Right cardiac atrium (tissue), 5 donors: ENCODE results near the gene BCL7A. TPM values are rescaled to one million over a fixed set of nuclear protein-coding genes. Genes with fewer than 3 reads are reported as not detected.

ENCODE experiments used
- ATAC-seq, 2 donors: fragments of 200-7000 bp; cut with Tn5 transposase; one replicate each; pipeline versions ENCODE4 v1.8.0 to v1.9.1; 2020; ENCODE audit warnings: moderate library complexity in 2 of 2, mild to moderate bottlenecking in 1 of 2
- DNase-seq, 3 donors: peaks; one replicate each; pipeline ENCODE4 v3.0.0-alpha.2; 2020
- H3K27ac ChIP-seq: one replicate; pipeline ENCODE4 v1.5.1; 2013; ENCODE audit warnings: mild to moderate bottlenecking, low read length, control low read depth, moderate library complexity
- H3K27me3 ChIP-seq: one replicate; pipeline ENCODE4 v1.6.1; 2013; ENCODE audit not compliant: control insufficient read depth, insufficient read depth
- H3K4me1 ChIP-seq: one replicate; pipeline ENCODE4 v1.6.1; 2013; ENCODE audit warnings: low read length; ENCODE audit not compliant: control insufficient read depth, insufficient read depth
- H3K4me3 ChIP-seq: one replicate; pipeline ENCODE4 v1.5.1; 2013; ENCODE audit warnings: low read length, control low read depth
- H3K9me3 ChIP-seq: one replicate; pipeline ENCODE4 v1.6.1; 2013; ENCODE audit warnings: low read length; ENCODE audit not compliant: control insufficient read depth
- WGBS: extraction: QIAGEN DNeasy Blood & Tissue Kit; methylation state at CpG from one replicate; pipeline ENCODE4 v1.1.7; 2013; 5-methylcytosine and 5-hydroxymethylcytosine counted together
- intact Hi-C, 4 donors: fragments of 100-400 bp; cut with DNase I; formaldehyde crosslinking; loops; one replicate each; pipeline versions ENCODE4 v1.11.0 to v1.14.0; 2022 to 2023
- polyA plus RNA-seq: library from polyadenylated mRNA; stranded (reverse); fragments of 200-250 nt; gene quantifications from one replicate; pipeline ENCODE4 v1.2.3, GENCODE V29; 2013
- total RNA-seq, 4 donors: library from RNA; stranded (reverse); fragmentation: NEBNext Ultra II Directional; extraction: Animal tissue kit (Norgen Biotek cat#: 25700); gene quantifications; one replicate each; pipeline ENCODE4 v1.2.1, GENCODE V29; 2021
- donor health status: healthy with polysubstance abuse.
- donor health status: DM: no; HTN: yes; CAD: no.
- donor health status: DM: no; HTN: no; CAD: no.
- donor health status: DM: no; HTN: yes; CAD: no; lungs with severe emphysema.
- donor health status: DM: yes; HTN: yes; CAD: no.

The BCL7A gene
- total and polyA plus RNA-seq, 5 donors, result 6.7 to 13.2 (median 11.6) TPM

DNA sequence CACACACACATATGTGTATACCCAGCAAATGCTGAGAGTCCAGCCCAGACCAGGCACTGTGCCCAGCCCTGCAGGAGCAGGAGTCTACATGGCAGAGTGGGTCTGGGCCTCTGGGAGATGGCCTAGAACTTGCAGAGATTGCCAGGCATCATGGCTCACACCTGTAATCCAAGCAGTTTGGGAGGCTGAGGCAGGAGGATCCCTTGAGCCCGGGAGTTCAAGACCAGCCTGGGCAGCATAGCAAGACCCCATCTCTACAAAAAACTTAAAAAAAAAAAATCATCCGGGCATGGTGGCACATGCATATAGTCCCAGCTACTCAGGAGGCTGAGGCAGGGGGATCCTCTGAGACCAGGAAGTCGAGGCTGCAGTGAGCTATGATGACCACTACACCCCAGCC lies 36.1 kb downstream of the BCL7A start:
- intact Hi-C loops, result loop anchor here in 2 of 4 donors (5.0 kb wide), 2 partner anchors 65 to 70 kb away; no protein-coding TSS in a partner anchor
- H3K27me3 ChIP-seq, result no peaks in the 10 kb centered on the region
- no peak overlapping the region for H3K4me3 ChIP-seq
- no peak overlapping the region for H3K27ac ChIP-seq
- no peaks in the 10 kb centered on the region for H3K9me3 ChIP-seq
- H3K4me1 ChIP-seq, result peaks cover 2% of the 10 kb centered on the region
- WGBS, result 94% methylated on average over 3 of the region's 3 CpGs
- ATAC-seq (no peak), DNase-seq (peak in 1 of 3 donors; percentile 14)

DNA sequence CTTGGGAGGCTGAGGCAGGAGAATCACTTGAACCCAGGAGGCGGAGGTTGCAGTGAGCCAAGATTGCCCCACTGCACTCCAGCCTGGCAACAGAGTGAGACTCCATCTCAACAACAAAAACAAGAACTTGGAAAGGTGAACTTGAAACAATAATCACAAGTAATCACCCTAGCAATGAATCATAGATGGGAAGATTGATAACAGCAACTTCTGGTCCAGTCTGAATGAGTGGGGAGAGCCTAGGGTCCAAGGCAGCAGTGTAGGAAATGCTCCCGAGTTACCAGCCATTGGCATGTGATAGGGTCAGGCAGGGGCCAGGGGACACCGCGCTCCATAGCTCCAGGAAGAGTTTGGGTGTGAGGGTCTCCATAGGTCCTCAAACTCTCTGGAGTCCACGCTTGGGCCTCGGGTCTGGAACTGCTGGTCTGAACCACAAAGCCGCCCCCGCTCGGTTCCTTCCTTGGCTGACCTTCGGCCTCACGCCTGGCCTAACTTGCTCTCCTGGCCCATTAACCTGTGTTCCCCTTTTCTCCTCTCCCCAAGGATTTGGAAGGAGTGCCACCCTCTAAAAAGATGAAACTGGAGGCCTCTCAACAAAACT lies 37.0 kb downstream of the BCL7A start:
- H3K9me3 ChIP-seq, result no peaks in the 10 kb centered on the region
- no peaks in the 10 kb centered on the region for H3K27me3 ChIP-seq
- intact Hi-C loops, result loop anchor here in 2 of 4 donors (5.0 kb wide), 2 partner anchors 64 to 69 kb away; no protein-coding TSS in a partner anchor
- H3K4me1 ChIP-seq, result peaks cover 7% of the 10 kb centered on the region
- no peak for DNase-seq
- no peak overlapping the region for H3K4me3 ChIP-seq
- WGBS, result 93% methylated on average over 11 of the region's 11 CpGs
- ATAC-seq, result no peak
- H3K27ac ChIP-seq, result no peak overlapping the region

- ATAC-seq (no peak), DNase-seq (no peak)
- no peaks in the 10 kb centered on the region for H3K9me3 ChIP-seq
- intact Hi-C loops, result loop anchor here in 2 of 4 donors (5.0 kb wide), 2 partner anchors 63 to 68 kb away; no protein-coding TSS in a partner anchor
- no peaks in the 10 kb centered on the region for H3K27me3 ChIP-seq
- no peak overlapping the region for H3K4me3 ChIP-seq
- peaks cover 10% of the 10 kb centered on the region for H3K4me1 ChIP-seq
- no peak overlapping the region for H3K27ac ChIP-seq
- WGBS, result 88% methylated on average over 28 of the region's 28 CpGs
These were observed 37.7 kb downstream of the BCL7A start for GRCh38 chr12:122059203-122059960.

DNA sequence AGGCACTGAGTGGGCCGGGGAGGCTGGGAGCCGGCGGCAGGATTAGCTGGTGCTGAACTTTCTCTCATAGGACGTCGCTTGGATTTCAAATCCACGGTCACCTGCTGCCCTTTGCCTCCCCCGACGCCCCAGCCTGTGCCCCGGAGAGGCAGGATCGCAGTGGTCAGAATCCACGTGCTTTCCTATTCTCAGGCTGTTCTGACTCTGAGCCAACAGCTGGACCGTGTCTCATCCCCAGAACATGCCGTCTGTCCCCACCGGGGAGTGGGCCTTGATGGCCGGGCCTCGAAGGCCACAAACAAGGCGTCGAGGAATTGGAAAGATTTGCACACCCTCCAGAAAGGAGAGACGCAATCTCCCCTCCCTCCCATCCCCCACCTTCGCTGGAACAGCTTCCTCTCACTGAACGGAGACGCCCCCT lies 38.4 kb downstream of the BCL7A start:
- no peak overlapping the region for H3K4me3 ChIP-seq
- ATAC-seq (no peak), DNase-seq (peak in 2 of 3 donors; percentile 75 to 80)
- intact Hi-C loops, result no loop called here
- 42% methylated on average over 22 of the region's 22 CpGs for WGBS
- peaks cover 15% of the 10 kb centered on the region for H3K4me1 ChIP-seq
- H3K9me3 ChIP-seq, result no peaks in the 10 kb centered on the region
- no peaks in the 10 kb centered on the region for H3K27me3 ChIP-seq
- H3K27ac ChIP-seq, result no peak overlapping the region

DNA sequence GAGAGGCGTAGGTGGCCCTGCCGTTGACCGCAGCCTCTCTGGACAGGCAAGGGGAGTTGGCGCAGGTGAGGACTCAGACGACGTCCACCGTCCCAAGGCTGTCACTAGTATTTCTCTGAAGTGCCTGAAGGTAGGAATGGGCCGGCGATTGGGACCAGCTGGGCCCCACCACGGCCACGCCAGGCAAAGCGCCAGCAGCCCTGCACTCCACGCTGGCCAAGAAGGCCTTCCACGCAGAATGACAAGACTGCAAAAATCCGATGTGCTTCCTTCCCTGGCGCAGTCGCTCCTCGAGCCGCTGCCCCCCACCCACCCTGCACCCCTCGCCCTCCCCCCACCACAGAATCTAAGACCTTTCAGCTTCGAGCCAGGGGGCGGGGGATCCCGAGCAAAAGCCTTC lies 39.6 kb downstream of the BCL7A start:
- DNase-seq (peak in 2 of 3 donors; percentile 63), ATAC-seq (no peak)
- Histone ChIP-seq H3K9me3 (no peaks in the 10 kb centered on the region), H3K27me3 (no peaks in the 10 kb centered on the region), H3K4me1 (peaks cover 18% of the 10 kb centered on the region), H3K4me3 (no peak overlapping the region), H3K27ac (no peak overlapping the region)
- 87% methylated on average over 23 of the region's 23 CpGs for WGBS
- intact Hi-C loops, result no loop called here

GRCh38 chr12:122062832-122063693 lies 41.4 kb downstream of the BCL7A start:
- H3K9me3 ChIP-seq, result no peaks in the 10 kb centered on the region
- 31% methylated on average over 19 of the region's 19 CpGs for WGBS
- H3K27me3 ChIP-seq, result no peaks in the 10 kb centered on the region
- no peak overlapping the region for H3K4me3 ChIP-seq
- peak overlapping the region; percentile 81 for H3K27ac ChIP-seq
- intact Hi-C loops, result no loop called here
- peaks cover 18% of the 10 kb centered on the region for H3K4me1 ChIP-seq
- DNase-seq (peak; percentile 66 to 83 (median 80)), ATAC-seq (peak; percentile 82)

DNA sequence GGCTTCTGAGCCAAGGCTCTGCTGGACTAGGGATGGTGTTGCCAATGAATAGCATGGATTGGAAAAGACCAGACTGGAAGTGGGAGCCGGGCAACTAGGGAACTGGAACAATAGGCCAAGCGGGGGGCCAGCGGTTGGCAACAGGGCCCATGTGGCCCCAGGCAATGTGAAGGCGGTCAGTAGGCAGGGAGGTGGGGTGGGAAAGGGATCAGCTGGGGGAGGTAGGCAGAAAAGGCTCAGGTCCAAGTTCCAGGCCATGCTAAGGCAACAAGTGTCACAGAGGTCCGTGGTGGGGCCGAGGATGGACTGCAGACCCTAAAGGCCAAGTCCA lies 42.0 kb downstream of the BCL7A start:
- peak in 2 of 3 donors; percentile 58 to 69 for DNase-seq
- intact Hi-C loops, result no loop called here
- H3K4me3 ChIP-seq, result no peak overlapping the region
- peaks cover 18% of the 10 kb centered on the region for H3K4me1 ChIP-seq
- H3K9me3 ChIP-seq, result no peaks in the 10 kb centered on the region
- peak overlapping the region; percentile 81 for H3K27ac ChIP-seq
- no peaks in the 10 kb centered on the region for H3K27me3 ChIP-seq
- ATAC-seq, result peak; percentile 3
- 53% methylated on average over 6 of the region's 6 CpGs for WGBS

DNA sequence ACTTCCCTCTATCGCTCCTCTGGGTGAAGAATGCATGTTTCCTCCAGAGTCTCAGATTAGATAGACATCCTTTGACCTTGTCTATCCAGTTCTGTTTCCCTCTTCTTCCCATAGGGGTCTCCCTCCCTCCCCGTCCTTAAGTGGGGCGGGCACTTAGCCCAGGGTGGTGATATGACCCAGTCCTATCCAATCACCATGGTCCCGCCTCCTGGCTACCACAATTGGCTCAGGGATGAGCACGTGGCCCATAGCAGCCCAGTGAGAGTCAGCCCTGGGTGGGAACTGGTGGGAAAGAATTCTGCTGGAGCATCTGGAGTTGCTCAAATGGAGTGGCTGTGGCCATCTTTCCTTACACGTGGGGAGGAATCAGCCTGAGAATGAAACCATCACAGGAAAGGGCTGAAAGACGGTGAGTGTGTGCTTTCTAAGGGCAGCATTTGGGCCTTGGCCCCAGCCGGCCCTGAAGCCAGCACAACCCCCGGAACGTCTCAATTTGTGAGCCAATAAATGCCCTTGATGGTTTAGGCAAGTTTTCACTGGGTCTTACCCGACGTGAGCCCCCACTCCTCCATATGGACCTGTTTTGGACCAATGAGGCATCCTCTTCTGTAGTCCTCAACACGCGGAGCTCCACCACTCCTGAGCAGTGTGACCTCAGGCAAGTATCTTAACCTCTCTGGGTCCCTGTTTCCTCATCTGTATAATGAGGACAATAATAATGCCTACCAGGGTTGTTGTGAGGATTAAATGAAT lies 42.5 kb downstream of the BCL7A start:
- WGBS, result 47% methylated on average over 14 of the region's 14 CpGs

GRCh38 chr12:122064780-122065588 lies 43.3 kb downstream of the BCL7A start:
- WGBS, result 62% methylated on average over 16 of the region's 16 CpGs
- Histone ChIP-seq H3K4me1 (peaks cover 18% of the 10 kb centered on the region), H3K9me3 (no peaks in the 10 kb centered on the region), H3K27me3 (no peaks in the 10 kb centered on the region), H3K4me3 (no peak overlapping the region), H3K27ac (peak overlapping the region; percentile 33)
- intact Hi-C loops, result no loop called here
- DNase-seq, result peak; percentile 67 to 76 (median 69)
- peak in 1 of 2 donors; percentile 45 for ATAC-seq

More for the DNA sequence above, 42.5 kb downstream of the BCL7A start:
- H3K4me3 ChIP-seq, result no peak overlapping the region
- peak overlapping the region; percentile 81 for H3K27ac ChIP-seq
- intact Hi-C loops, result no loop called here
- DNase-seq (peak; percentile 95 to 98 (median 96)), ATAC-seq (peak; percentile 92)
- no peaks in the 10 kb centered on the region for H3K27me3 ChIP-seq
- H3K4me1 ChIP-seq, result peaks cover 18% of the 10 kb centered on the region
- H3K9me3 ChIP-seq, result no peaks in the 10 kb centered on the region

- DNase-seq, result no peak
- Histone ChIP-seq H3K27me3 (no peaks in the 10 kb centered on the region), H3K9me3 (no peaks in the 10 kb centered on the region), H3K27ac (no peak overlapping the region), H3K4me3 (no peak overlapping the region), H3K4me1 (peaks cover 23% of the 10 kb centered on the region)
- 94% methylated on average over 5 of the region's 5 CpGs for WGBS
- ATAC-seq, result no peak
- intact Hi-C loops, result no loop called here
These were observed 45.9 kb downstream of the BCL7A start for GRCh38 chr12:122067548-122067947.
